T-helper 9 cell (primary cell): ENCODE measurements around the gene CD14.
"Not testable (repeated sequence)": the region's sequence is repeated elsewhere in the genome, so short reads cannot be mapped to it uniquely, and the experiment has no call there.

Source experiments
- DNase-seq: peaks from one replicate; pipeline ENCODE4 v3.0.0-alpha.2; 2020

The CD14 gene

DNA sequence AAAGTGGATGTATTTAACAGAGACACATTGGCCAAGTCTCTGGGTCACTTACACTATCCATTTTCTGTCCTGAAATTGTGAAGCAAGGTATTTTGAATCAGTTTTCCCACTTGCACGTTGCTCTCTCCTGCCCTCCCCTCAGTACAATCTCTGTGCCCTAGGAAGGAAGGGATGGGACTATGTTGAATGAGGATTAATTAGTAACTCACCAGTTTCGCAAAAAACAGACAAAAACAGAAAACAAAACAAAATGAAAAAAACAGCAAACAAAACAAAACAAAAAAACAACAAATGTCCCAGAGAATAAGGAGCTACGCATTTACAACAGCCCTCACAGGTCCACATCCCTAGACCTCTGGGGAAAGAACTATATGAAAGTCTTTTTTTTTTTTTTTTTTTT is 1.1 kb upstream of the CD14 start:
- no peak for DNase-seq

DNA sequence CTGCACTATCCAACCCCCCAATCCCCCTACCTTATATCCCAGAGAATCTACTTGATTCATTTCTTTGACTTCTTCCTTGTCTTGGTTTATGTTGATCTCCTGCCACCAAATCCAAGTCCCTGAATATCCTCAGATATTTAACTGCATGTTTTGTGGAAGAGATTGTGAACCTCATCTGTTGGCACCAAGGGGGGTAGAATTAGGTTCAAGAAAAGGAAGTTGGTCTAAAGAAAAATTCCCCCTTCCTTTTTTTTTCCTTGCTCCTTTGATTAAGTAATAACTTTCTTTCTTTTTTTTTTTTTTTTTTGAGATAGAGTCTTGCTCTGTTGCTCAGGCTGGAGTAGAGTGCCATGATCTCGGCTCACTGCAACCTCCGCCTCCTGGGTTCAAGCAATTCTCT is 526 bp upstream of the CD14 start:
- DNase-seq = no peak

DNA sequence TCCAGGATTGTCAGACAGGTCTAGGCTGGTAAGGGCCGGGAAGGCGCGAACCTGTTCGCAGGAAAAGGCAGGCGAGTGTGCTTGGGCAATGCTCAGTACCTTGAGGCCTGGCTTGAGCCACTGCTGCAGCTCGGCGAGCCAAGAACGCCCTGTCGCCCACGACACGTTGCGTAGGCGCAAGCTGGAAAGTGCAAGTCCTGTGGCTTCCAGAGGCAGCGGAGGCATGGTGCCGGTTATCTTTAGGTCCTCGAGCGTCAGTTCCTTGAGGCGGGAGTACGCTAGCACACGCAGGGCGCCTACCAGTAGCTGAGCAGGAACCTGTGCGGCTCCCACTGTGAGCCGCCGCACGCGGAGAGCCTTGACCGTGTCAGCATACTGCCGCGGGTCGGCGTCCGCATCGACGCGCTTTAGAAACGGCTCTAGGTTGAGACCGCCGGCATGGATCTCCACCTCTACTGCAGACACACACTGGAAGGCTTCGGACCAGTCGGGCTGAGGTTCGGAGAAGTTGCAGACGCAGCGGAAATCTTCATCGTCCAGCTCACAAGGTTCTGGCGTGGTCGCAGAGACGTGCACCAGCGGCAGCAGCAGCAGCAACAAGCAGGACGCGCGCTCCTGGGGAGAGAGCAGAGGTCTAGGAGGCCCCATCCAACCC is 482 bp downstream of the CD14 start:
- DNase-seq = peak; percentile 33

DNA sequence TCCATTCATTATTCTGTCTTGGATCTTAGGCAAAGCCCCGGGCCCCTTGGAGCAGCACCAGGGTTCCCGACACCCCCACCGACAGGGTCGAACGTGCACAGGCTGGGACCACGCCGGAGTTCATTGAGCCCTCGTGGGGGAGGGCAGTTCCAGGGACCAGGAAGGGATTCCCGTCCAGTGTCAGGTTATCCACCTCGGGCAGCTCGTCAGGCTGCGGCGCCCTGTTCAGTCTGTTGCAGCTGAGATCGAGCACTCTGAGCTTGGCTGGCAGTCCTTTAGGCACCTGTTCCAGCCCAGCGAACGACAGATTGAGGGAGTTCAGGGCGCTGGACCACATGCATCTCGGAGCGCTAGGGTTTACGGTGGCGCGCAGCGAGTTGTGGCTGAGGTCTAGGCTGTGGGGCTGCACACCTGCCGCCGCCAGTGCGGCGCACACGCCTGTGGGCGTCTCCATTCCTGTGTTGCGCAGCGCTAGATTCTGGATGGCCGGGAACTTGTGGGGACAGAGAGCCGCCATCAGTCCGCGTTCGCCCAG is 1.1 kb downstream of the CD14 start:
- DNase-seq = peak; percentile 16

DNA sequence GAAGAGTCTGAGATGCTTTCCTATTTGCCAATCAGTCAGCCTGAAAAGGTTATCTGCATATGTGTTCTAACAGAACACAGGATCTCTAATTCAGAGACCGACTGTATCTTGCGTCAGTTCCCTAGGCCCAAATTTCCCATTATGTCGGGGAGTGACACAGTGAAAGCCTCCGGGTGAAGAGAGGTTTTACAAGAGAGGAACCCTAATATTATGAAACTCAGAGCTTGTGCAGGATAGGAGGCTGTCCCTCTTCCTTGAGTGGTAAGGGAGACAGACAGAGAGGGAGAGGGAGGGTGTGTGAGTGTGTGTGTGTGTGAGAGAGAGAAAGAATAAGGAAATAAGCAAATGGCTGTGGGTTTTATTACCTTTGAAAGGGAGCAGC is 1.9 kb downstream of the CD14 start:
- DNase-seq = no peak

DNA sequence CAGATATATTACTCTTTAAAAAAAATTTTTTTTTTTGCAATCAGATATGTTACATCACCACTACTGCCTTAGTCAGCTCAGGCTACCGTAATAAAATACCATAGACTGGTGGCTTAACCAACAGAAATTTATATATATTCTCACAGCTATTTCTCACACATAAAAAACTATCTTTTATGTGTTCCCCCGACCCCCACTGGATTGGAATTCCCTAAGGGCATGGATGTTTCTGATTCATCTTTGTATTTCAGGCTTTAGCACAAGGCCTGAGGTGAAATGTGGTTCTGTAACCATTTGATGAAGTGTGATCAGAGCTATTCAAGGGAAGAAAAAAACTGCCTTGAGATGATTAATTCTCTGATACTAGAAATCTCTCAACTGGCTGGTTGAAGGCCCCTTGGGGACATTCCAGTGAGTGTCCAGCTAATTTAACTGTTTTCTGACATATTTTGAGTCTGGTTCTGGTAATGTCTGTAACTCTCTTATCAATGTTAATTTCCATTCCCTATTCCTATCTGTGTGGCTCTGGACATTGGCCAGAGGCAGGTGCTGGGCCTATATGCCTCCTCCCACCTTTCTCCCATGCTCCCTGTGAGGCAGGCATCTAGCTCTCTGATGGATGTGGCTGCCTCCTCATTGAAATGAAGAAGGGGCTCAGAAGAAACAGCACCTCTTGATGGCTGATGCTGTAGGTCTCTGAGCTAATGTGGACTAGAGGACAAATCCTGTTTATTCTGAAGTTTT is 2.5 kb downstream of the CD14 start:
- DNase-seq = no peak

DNA sequence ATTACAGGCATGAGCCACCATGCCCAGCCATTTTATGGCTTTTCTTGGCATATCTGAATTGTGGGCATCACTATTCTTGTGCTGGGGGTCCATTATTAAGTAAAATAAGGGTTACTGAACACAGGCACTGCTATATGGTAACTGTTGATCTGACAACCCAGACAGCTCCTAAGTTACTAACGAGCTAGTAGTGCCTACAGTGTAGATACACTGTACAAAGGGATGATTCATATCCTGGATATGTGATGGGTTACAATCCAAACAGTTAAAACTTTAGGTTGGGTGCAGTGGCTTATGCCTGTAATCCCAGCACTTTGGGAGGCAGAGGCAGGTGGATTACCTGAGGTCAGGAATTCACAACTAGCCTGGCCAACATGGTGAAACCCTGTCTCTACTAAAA is 4.3 kb downstream of the CD14 start:
- DNase-seq = no peak

DNA sequence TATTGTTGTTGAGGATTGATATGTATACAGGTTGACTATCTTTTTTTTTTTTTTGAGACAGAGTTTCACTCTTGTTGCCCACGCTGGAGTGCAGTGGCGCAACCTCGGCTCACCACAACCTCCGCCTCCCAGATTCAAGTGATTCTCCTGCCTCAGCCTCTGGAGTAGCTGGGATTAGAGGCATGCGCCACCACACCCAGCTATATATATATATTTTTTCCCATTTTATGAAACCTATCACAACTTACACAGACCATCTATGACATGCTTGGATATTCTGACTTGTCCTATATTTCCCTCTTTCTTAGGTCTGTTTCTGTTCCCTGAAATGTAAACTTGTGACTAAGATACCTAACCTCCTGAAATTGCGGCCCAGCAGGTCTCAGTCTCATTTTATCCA is 5.0 kb downstream of the CD14 start:
- DNase-seq = no peak

DNA sequence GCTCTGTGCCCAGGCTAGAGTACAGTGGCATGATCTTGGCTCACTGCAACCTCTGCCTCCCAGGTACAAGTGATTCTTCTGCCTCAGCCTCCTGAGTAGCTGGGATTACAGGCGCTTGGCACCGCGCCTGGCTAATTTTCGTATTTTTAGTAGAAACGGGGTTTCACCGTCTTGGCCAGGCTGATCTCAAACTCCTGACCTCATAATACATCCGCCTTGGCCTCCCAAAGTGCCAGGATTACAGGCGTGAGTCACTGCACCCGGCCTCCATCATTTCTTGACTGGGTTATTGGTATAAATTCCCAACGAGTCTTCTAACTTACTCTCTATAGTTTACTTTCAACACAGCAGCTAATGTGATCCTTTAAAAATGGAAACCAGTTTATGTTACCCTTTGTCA is 8.1 kb downstream of the CD14 start:
- not testable (repeated sequence) for DNase-seq

DNA sequence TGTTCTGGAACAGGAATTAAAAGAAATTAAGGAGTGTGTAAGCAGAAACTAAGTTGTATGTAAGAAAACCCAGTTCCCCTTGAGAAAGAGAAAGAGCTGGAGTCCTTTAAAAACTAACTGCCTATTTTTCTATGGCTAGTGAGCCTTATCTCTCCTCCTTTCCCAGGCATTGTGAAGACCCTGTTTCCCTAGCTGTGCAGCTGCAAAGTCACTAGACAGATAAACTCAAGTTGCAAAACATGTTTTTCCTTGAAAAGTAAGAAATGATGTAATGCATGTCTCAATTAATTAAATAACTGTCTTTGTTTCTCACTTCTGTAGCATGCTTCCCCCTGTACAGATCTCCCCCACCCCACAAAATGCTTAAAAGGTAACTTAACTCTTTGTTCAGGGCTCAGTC is 9.9 kb downstream of the CD14 start:
- not testable (repeated sequence) for DNase-seq

DNA sequence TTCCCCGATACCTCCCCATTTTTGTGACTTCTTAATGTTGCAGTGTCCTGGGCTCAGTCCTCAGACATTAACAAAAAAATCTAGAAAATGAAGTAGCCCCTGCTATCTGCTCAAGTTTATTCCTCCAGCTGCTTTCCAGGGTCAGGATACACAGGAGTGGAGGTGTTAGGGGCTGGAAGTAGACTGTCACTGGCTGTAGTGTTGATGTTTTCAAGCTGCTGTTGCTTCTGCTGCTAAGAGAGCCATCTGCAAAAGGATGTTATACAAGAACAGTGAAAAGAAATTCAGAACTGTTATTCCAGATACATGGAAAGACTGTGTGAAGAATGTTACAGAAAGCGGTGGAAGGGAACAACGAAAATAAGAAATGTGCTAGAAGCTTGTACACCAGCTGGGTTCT is 10.7 kb downstream of the CD14 start:
- DNase-seq = no peak

DNA sequence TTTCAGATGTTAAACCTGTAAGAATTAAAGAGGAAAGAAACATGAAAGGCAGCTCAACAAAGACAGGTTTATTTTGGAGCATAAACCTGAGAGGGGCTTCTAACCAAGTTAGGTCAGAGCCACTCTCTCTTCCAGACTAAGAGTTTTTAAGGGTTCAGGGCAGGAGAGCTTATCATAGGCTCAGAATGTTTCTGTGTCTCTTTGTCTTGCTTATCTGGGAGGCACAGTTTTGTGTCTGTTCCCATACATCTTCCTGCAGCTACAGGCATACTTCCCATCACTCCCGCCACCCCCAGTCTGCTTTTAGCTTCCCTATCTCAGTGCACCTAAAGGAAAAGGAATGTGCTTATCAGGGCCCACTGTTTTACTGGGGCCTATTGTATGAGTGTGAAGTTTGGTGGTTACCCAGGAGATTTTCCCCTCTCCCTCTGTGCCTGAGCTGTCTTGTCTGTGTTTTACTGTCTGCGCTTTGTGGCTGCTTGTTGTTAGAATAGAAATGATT is 21.9 kb downstream of the CD14 start:
- DNase-seq = no peak

DNA sequence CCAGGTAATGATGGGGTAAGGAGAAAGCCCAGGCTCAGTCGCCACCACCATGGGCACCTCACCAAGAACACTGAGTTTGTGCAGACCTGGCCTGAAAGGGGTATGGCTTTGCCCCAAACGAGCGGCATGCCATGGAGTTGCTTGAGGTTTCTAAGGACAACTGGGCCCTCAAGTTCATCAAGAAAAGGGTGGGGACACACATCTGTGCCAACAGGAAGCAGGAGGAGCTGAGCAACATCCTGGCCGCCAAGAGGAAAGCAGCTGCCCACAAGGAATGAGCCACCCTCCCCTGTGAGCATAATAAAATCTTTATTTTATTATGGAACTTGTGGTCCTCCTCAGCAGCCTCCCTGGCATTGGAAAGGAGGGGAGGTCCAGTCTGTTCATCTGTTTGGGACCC is 23.8 kb downstream of the CD14 start:
- no peak for DNase-seq

DNA sequence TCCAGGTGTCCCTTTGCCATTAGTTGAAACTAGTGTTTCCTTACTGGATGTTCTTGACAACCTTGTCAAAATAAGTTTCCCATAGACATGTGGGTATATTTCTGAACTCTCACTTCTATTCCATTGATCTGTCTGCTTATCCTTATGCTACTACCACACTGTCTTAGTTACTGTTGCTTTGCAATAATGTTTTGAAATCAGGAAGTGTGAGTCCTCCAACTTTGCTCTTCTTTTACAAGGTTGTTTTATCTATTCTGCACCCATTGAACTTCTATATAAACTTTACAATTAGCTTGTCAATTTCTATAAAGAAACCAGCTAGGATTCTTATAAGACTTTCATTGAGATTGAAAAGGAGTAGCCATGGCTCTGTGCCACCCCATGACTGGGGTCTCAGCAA is 24.3 kb downstream of the CD14 start:
- DNase-seq = no peak

DNA sequence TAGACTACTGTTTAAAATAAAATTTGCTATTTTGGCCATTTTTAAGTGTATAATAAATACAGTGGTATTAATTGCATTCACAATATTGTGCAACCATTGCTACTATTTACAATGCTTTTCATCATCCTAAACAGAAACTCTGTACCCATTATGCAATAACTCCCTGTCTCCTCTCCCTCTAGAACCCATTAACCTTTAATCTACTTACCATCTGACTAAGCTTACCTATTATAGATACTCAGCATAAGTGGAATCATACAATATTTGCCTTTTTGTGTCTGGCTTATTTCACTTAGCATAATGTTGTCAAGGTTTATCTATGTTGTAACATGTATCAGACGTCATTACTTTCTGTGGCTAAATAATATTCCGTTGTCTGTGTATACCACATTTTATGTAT is 25.9 kb downstream of the CD14 start:
- no peak for DNase-seq

DNA sequence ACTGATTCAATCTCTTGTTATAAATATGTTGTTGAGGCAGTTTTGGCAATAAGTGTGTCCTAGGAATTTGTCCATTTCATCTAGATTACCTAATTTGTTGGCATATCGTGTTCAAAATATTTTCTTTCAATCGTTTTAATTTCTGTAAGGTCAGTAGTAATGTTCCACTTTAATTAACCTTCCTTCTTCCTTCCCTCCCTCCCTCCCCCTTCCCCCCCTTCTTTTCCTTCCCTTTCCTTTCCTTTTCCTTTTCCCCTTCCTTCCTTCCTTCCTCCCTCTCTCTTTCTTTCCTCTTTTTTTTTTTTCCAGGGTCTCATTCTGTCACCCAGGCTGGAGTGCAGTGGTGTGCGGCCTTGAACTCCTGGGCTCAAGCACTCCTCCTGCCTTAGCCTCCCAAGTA is 27.1 kb downstream of the CD14 start:
- no peak for DNase-seq

DNA sequence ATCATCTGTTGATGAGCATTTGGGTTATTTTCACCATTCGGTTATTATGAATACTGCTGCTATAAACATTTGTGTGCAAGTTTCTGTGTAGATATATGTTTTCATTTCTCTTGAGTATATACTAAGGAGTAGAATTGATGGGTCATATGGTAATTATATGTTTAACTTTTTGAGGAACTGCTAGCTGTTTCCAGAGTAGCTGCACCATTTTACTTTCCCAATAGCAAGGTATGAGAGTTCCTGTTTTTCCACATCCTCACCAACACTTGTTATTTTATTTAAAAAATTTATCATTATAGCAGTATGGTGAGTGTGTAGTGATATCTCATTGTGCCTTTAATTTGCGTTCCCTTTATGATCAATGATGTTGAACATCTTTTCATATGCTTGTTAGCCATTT is 29.2 kb downstream of the CD14 start:
- no peak for DNase-seq

DNA sequence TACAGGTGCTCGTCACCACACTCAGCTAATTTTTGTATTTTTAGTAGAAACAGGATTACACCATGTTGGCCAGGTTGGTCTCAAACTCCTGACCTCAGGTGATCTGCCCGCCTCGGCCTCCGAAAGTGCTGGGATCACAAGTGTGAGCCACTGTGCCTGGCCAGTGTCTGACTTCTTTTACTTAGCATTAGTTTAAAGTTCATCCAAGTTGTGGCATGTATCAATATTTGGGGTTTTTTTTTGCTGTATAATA is 29.6 kb downstream of the CD14 start:
- DNase-seq = not testable (repeated sequence)

DNA sequence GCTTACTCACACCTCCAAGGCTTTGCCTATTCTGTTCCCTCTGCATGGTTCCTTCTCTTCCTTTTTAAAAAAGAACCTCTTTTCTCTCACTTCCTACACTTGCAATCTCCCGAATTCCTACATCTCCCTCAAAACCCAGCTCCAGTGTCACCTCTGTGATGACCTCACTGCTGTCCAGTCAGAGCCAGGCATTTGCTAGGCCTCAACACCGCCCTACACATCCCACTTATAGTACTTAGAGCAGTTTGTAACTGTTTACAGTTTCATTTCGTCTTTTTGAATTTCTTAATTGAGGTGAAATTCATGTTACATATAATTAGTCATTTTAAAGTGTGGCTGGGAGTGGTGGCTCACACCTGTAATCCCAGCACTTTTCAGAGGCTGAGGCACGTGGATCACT is 30.8 kb downstream of the CD14 start:
- no peak for DNase-seq

DNA sequence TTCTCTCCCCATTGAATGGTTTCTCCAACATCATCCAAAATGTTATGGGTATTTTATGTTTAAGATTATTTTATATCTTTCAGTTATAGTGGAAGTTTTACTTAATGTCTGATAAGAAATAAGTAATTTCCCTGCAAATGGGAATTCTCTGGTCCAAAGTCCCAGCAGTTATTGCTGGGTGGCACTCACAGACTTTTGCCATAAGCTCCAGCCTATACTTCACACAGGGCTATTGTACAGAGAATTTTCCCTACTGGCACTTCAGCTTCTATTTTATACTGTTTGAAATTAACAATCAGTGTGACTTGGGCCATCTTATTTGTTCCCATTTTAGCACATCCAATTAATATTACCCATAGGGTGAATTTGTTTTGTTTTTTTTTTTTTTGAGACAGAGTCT is 32.9 kb downstream of the CD14 start:
- DNase-seq = no peak

DNA sequence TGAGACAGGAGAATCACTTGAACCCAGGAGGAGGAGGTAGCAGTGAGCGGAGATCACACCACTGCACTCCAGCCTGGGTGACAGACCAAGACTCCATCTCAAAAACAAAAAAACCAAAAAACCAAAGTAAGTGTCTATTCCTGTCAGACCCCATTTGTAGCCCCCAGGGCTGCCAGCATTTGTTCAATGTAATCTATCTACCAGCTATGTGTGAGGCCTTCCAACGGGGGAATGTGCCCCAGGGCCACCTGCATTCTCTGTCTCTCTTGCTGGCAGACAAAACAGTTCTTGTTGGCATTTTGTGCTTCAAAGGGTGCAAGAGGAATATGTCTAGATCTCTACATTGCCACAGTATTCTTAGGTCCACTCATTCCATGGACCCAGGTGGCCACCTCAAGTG is 34.1 kb downstream of the CD14 start:
- DNase-seq = no peak

DNA sequence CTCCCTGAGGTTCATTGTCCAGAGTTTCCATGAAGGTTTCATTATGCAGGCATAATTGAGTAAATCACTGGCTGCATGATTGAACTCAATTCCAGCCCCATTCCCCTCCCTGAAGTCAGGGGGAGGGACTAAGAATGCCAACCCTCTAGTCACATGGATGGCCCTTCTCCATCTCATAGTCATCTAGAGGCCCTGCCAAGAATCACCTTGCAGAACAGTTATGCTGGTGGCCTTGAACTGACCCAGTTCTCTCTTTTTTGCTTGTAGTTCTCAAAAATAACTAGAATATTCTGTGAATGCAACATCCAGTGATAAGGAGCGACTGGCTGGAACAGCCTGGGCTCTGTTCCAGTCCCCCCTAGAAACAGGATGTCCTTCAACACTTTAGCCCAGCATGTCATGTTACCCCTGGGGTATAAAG is 36.6 kb downstream of the CD14 start:
- DNase-seq = no peak

DNA sequence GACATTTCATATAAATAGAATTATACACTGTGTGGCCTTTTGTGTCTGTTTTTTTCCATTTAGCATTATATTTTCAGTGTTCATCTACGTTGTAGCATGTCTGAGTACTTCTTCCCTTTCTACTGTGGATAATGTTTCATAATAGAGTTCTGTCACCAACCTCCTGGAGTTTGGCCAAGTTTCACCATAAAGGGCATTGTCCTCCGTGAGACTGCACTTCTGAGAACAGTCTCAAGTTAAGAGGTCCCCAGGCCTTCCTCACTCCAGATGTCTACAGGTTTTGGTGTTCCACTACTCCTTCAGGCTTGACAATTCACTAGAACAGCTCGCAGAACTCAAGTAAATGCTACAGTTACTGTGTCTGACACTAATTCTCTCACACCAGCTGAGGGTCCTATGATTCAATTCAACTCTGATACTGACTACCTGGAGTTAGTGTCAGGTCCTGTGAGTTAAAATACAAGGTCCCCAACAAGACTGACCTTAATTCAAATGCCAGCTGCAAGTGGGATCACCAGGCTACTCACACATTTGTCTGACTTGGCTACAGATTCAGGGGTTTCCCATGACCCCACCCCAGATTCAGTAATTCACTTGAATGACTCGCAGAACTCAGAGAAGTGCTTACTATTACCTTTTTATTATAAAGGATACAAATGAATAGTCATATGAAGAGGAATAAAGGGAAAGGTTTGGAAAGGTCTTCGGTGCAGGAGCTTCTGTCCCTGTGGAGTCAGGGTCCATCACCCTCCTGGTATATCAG is 37.3 kb downstream of the CD14 start:
- DNase-seq = no peak

DNA sequence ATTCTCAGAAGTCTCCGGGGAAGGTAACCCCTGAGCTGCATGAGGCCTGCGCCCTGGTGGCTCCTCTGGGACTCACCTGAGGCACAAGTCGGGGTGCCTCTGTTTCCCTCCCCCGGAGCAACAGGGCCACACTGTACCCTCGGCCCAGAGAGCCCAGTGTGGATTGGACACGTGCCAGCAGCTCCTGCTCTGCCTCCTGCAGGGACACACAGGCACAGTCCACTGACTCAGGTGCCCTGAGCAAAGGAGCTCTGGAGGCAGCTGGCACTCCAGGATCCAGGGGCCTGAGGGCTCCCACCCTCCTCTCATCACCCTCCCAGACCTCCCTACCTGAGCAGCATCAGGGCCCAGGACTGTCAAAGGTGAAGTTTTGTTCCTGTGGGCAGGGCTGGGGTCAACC is 38.8 kb downstream of the CD14 start:
- DNase-seq = no peak
